ENCODE data around the gene GVQW3. TPM values are rescaled to one million over a fixed set of nuclear protein-coding genes. Genes with fewer than 3 reads are reported as not detected.

GVQW3 gene
- total RNA-seq, 2 experiments from 2014 or later, result 1.8 TPM

DNA sequence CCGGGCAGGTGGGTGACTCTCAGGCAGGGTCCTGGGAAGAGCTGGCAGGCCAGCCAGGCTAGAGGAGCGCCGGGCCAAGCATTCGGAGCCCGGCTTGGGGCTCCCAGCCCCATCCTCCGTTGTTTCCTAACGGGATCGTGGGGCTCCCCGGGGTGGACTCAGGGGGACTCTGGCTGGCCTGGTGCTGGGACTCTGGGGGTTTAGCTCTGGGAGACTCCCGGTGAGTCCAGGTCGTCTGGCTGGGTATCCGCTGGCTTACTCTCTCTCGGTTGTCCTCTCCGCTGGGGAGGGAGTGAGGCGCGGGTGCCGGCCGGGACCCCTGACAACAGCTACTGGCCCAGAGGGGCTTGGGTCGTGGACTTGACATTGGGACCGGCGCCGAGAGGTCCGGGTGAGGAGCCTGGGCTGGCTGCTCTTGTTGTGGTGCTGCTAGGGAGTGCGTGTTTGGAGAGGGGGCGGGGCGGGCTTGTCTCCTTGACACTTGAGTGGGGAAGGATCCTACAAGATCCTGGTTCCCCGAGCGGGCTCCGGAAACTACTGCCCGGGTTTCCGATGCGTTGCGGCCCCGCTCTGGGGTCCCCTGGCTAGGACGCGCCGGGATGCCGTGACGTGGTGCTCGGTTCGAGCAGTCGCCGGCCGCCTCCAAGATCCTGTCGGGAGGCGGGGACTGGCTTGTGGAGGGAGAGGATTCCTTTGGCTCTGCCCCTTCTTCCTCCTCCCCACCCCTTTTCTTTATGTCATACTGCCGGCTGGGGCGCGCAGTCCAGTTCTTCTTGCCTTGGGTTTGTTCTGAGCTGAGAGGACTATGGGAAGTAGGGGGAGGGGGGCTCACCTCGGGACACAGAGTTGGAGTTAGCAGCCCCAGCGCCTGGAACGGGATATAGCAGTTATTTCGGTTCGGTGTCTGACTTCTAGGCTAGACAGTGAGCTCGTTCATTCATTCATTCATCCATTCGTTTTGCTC, 64.3 kb downstream of the GVQW3 start:
- H3K27me3 Mint-ChIP-seq, result no peaks in the 10 kb centered on the region
- intact Hi-C loops (cut with DNase I, micrococcal nuclease), result loop anchor here in 1 of 2 experiments (5.0 to 10.0 kb wide), 5 partner anchors 208 to 1851 kb away; partner anchors contain the start of genes POLD3 and WNT11

GRCh38 chr11:76448506-76448905, 67.4 kb downstream of the GVQW3 start:
- Mint-ChIP-seq H3K4me1 (ENCODE audit: low read depth) (peaks cover 43% of the 10 kb centered on the region), H3K27ac (no peak overlapping the region), H3K36me3 (ENCODE audit: low read depth) (peaks cover 81% of the 10 kb centered on the region), H3K27me3 (no peaks in the 10 kb centered on the region), H3K9me3 (no peaks in the 10 kb centered on the region), H3K4me3 (no peak overlapping the region)
- ChIA-PET CTCF (no interaction called here), POLR2A (no interaction called here)
- no peak for TF ChIP-seq CTCF (IDR thresholded peaks at IDR 0.05)
- no peak overlapping the region for H3K27ac ChIP-seq (ENCODE audit: low read depth in 1 of 2, low read length in 2 of 2)
- intact Hi-C loops (cut with DNase I, micrococcal nuclease), result loop anchor here in 1 of 2 experiments (5.0 to 10.0 kb wide), 5 partner anchors 211 to 1854 kb away; partner anchors contain the start of genes POLD3 and WNT11
- no peak overlapping the region for H3K4me3 ChIP-seq (ENCODE audit: low read length)
- no peaks in the 10 kb centered on the region for H3K9me3 ChIP-seq (ENCODE audit: control insufficient read depth in 1 of 2, insufficient read depth in 1 of 2, low read length in 2 of 2)
- no peaks in the 10 kb centered on the region for H3K27me3 ChIP-seq (ENCODE audit: control insufficient read depth in 1 of 2, insufficient read depth in 2 of 2, low read length in 2 of 2)
- no peak for DNase-seq
- peaks cover 40% of the 10 kb centered on the region for H3K36me3 ChIP-seq (ENCODE audit: insufficient read depth, low read length)
- no peak for ATAC-seq (ENCODE audit: poor library complexity)
- H3K4me1 ChIP-seq (ENCODE audit: insufficient read depth, low read length), result peaks cover 20% of the 10 kb centered on the region

More for the DNA sequence above, 64.3 kb downstream of the GVQW3 start:
- no peaks in the 10 kb centered on the region for H3K9me3 ChIP-seq (ENCODE audit: control insufficient read depth in 1 of 2, insufficient read depth in 1 of 2, low read length in 2 of 2)
- no peaks in the 10 kb centered on the region for H3K27me3 ChIP-seq (ENCODE audit: control insufficient read depth in 1 of 2, insufficient read depth in 2 of 2, low read length in 2 of 2)
- peak overlapping the region; percentile 94 for H3K4me3 Mint-ChIP-seq
- H3K9me3 Mint-ChIP-seq, result no peaks in the 10 kb centered on the region
- peaks cover 57% of the 10 kb centered on the region for H3K36me3 Mint-ChIP-seq (ENCODE audit: low read depth)
- H3K27ac Mint-ChIP-seq, result peak overlapping the region; percentile 95
- ChIA-PET CTCF (interaction anchor here (0.6 to 1.6 kb wide), 4 partner anchors 14 to 1659 kb away, joined by 3 to 9 read pairs (median 3); no protein-coding TSS in a partner anchor), POLR2A (interaction anchor here (0.9 to 1.1 kb wide), 2 partner anchors 9 to 64 kb away, joined by 3 to 7 read pairs; partner anchors contain the start of genes GVQW3 and THAP12)
- no peak for TF ChIP-seq CTCF (IDR thresholded peaks at IDR 0.05)
- peaks cover 16% of the 10 kb centered on the region for H3K36me3 ChIP-seq (ENCODE audit: insufficient read depth, low read length)
- H3K27ac ChIP-seq (ENCODE audit: low read depth in 1 of 2, low read length in 2 of 2), result peak overlapping the region; percentile 76 to 91
- peak overlapping the region; percentile 78 for H3K4me3 ChIP-seq (ENCODE audit: low read length)
- peaks cover 22% of the 10 kb centered on the region for H3K4me1 ChIP-seq (ENCODE audit: insufficient read depth, low read length)
- H3K4me1 Mint-ChIP-seq (ENCODE audit: low read depth), result peaks cover 59% of the 10 kb centered on the region
- peak; percentile 2 for ATAC-seq (ENCODE audit: poor library complexity)
- peak; percentile 1 to 67 (median 24) for DNase-seq

GRCh38 chr11:76453248-76453647, 72.1 kb downstream of the GVQW3 start:
- DNase-seq (no peak), ATAC-seq (ENCODE audit: poor library complexity) (no peak)
- no peak overlapping the region for H3K4me3 Mint-ChIP-seq
- no peak overlapping the region for H3K27ac ChIP-seq (ENCODE audit: low read depth in 1 of 2, low read length in 2 of 2)
- peaks cover 78% of the 10 kb centered on the region for H3K36me3 Mint-ChIP-seq (ENCODE audit: low read depth)
- no peaks in the 10 kb centered on the region for H3K4me1 ChIP-seq (ENCODE audit: insufficient read depth, low read length)
- no peak for TF ChIP-seq CTCF (IDR thresholded peaks at IDR 0.05)
- no peak overlapping the region for H3K27ac Mint-ChIP-seq
- no peaks in the 10 kb centered on the region for H3K9me3 Mint-ChIP-seq
- H3K27me3 ChIP-seq (ENCODE audit: control insufficient read depth in 1 of 2, insufficient read depth in 2 of 2, low read length in 2 of 2), result no peaks in the 10 kb centered on the region
- no peaks in the 10 kb centered on the region for H3K27me3 Mint-ChIP-seq
- CTCF ChIA-PET, result no interaction called here
- peaks cover 11% of the 10 kb centered on the region for H3K4me1 Mint-ChIP-seq (ENCODE audit: low read depth)
- H3K36me3 ChIP-seq (ENCODE audit: insufficient read depth, low read length), result peaks cover 60% of the 10 kb centered on the region
- POLR2A ChIA-PET, result no interaction called here
- H3K4me3 ChIP-seq (ENCODE audit: low read length), result no peak overlapping the region
- no peaks in the 10 kb centered on the region for H3K9me3 ChIP-seq (ENCODE audit: control insufficient read depth in 1 of 2, insufficient read depth in 1 of 2, low read length in 2 of 2)
- intact Hi-C loops (cut with DNase I, micrococcal nuclease), result no loop called here

All from CD4-positive, alpha-beta T cell (primary cell).